Measurements from ENCODE around the gene ST3GAL4.

GRCh38 chr11:126327281-126328000, 28.0 kb upstream of the ST3GAL4 start:
- TF ChIP-seq CTCF (conservative IDR thresholded peaks at IDR 0.05; ENCODE audit: low read length) (no peak), EZH2phosphoT487 (IDR thresholded peaks at IDR 0.05; ENCODE audit: borderline replicate concordance) (no peak)
